AG04450 (cell line): ENCODE results near the gene MAPKAPK2. TPM values are rescaled to one million over a fixed set of nuclear protein-coding genes. Genes with fewer than 3 reads are reported as not detected.

Experiments
- CTCF ChIA-PET: fragments of 300-600, 350-600 bp; formaldehyde crosslinking; extraction: SDS; loops from one replicate; lab custom pipeline; 2022; ENCODE audit warnings: antibody characterized with exemption, inconsistent platforms; lab: Charles Lee
- POLR2A ChIA-PET: fragments of 350-600 bp; formaldehyde crosslinking; extraction: SDS; loops from one replicate; lab custom pipeline; 2021; ENCODE audit warnings: antibody characterized with exemption, inconsistent platforms; lab: Yijun Ruan, JAX
- DNase-seq: peaks from one replicate; pipeline ENCODE4 v3.0.0-alpha.2; 2011; ENCODE audit warnings: low read depth, low spot score
- H3K27ac ChIP-seq: one replicate; pipeline ENCODE4 v1.5.1; 2012; ENCODE audit warnings: low read depth, low read length, control low read depth
- H3K27me3 ChIP-seq: one replicate; pipeline ENCODE4 v1.6.0; 2012; ENCODE audit warnings: low read length; ENCODE audit not compliant: control insufficient read depth, insufficient read depth
- H3K4me3 ChIP-seq: 2 replicates; pipeline ENCODE4 v1.5.1; 2011; ENCODE audit warnings: mild to moderate bottlenecking, low read depth, low read length, control low read depth
- H3K9me3 ChIP-seq: 2 replicates; pipeline ENCODE4 v1.5.1; 2012; ENCODE audit warnings: low read length; ENCODE audit not compliant: control insufficient read depth, insufficient read depth
- polyA plus RNA-seq: library from polyadenylated mRNA; depleted of rRNA; stranded (reverse); fragments of >200 nt; gene quantifications from 2 replicates; pipeline ENCODE4 v1.2.3, GENCODE V29; 2011
- TF ChIP-seq, protein P1 (sequence below): IDR thresholded peaks from 2 replicates; pipeline ENCODE4 v1.5.1; 2011; ENCODE audit warnings: low read depth, low read length, control low read depth, inconsistent platforms

The MAPKAPK2 gene
- polyA plus RNA-seq, 1 experiment: 64.9 TPM

GRCh38 chr1:206766251-206766856 is 81.6 kb downstream of the MAPKAPK2 start:
- Histone ChIP-seq H3K27ac (no peak overlapping the region), H3K9me3 (peaks cover 4% of the 10 kb centered on the region; the same call in 1 of the 2 replicates), H3K4me3 (no peak overlapping the region), H3K27me3 (no peaks in the 10 kb centered on the region)
- TF ChIP-seq, protein P1, sequence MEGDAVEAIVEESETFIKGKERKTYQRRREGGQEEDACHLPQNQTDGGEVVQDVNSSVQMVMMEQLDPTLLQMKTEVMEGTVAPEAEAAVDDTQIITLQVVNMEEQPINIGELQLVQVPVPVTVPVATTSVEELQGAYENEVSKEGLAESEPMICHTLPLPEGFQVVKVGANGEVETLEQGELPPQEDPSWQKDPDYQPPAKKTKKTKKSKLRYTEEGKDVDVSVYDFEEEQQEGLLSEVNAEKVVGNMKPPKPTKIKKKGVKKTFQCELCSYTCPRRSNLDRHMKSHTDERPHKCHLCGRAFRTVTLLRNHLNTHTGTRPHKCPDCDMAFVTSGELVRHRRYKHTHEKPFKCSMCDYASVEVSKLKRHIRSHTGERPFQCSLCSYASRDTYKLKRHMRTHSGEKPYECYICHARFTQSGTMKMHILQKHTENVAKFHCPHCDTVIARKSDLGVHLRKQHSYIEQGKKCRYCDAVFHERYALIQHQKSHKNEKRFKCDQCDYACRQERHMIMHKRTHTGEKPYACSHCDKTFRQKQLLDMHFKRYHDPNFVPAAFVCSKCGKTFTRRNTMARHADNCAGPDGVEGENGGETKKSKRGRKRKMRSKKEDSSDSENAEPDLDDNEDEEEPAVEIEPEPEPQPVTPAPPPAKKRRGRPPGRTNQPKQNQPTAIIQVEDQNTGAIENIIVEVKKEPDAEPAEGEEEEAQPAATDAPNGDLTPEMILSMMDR: no peak
- DNase-seq: peak; percentile 74
- POLR2A ChIA-PET: interaction anchor here (0.9 to 1.1 kb wide), 2 partner anchors 21 to 51 kb away, joined by 3 to 5 read pairs; no protein-coding TSS in a partner anchor
- CTCF ChIA-PET: interaction anchor here (0.7 to 3.5 kb wide), 4 partner anchors 32 to 146 kb away, joined by 3 to 18 read pairs (median 8); partner anchors contain the start of gene IL20

DNA sequence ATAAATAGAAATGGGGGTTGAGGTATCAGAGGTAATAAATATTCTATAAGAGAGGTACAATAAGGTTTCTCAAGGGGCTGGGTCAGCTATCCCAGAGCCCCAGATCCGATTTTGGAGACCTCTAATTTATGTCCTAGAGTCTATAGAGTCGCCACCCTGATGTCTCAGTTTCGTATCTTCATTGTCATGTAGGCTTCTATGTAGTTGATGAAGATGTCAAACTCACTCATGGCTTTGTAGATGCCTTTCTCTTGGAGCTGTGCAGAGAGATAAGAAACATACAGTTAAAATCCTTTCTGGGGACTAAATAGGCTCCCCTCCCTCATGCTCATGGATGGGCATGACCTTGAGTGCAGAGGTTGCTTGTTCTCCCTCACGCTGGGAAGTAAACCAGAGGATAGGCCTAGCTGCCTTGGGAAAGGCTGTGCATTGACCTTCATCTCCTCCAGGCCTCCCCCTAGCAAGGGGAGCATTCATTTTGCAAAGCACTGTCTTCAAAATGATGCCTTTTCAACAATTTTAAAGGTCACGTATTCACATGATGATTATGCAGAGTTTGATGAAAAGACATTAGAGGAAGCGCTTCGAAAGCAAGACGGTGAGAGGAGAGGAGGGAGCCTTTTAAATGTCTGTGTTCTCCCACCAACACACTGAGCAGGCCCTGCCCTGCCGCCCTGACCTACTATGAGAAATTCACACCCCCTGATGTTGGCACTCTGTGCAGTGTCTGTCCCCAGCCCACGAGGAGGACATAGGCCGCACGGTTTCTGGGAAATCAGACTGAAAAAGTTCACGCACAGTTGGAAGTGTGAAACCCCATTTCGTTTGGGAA is 84.0 kb downstream of the MAPKAPK2 start:
- no peak for DNase-seq
- Histone ChIP-seq H3K9me3 (peaks cover 2% of the 10 kb centered on the region; the same call in 1 of the 2 replicates), H3K4me3 (no peak overlapping the region), H3K27ac (no peak overlapping the region), H3K27me3 (peaks cover 3% of the 10 kb centered on the region)
- TF ChIP-seq, protein P1: no peak
- CTCF ChIA-PET: interaction anchor here (1.0 to 3.5 kb wide), 5 partner anchors 32 to 143 kb away, joined by 3 to 18 read pairs (median 4); no protein-coding TSS in a partner anchor
- POLR2A ChIA-PET: no interaction called here

GRCh38 chr1:206769304-206769731 is 84.6 kb downstream of the MAPKAPK2 start:
- DNase-seq: no peak
- ChIA-PET CTCF (interaction anchor here (1.1 to 2.2 kb wide), 3 partner anchors 8 to 142 kb away, joined by 3 to 8 read pairs (median 4); no protein-coding TSS in a partner anchor), POLR2A (no interaction called here)
- TF ChIP-seq, protein P1: no peak
- H3K27ac ChIP-seq: no peak overlapping the region
- peaks cover 3% of the 10 kb centered on the region for H3K27me3 ChIP-seq
- H3K9me3 ChIP-seq: no peaks in the 10 kb centered on the region; the same call in 1 of the 2 replicates
- no peak overlapping the region for H3K4me3 ChIP-seq

- TF ChIP-seq, protein P1: no peak
- no peak for DNase-seq
- CTCF ChIA-PET: interaction anchor here (0.9 to 2.2 kb wide), 3 partner anchors 9 to 142 kb away, joined by 4 to 8 read pairs (median 5); no protein-coding TSS in a partner anchor
- no peak within 1 kb of the TSS for H3K27ac ChIP-seq
- H3K27me3 ChIP-seq: peaks cover 3% of the 10 kb centered on the region
- no peaks in the 10 kb centered on the region for H3K9me3 ChIP-seq
- POLR2A ChIA-PET: no interaction called here
- no peak within 1 kb of the TSS for H3K4me3 ChIP-seq
Measured at GRCh38 chr1:206770531-206771337, 86.0 kb downstream of the MAPKAPK2 start, which contains the start of gene IL19. Gene IL19, plus strand, starts transcription at chr1:206770773. Its CDS starts 65,890 bp downstream, at chr1:206836663.
